HG02763 (cell line): ENCODE data around the gene SKIL.

Experiments used
- ATAC-seq: cut with Tn5 transposase; IDR thresholded peaks from one replicate; pipeline ENCODE4 v1.9.1; 2021; ENCODE audit warnings: mild to moderate bottlenecking, moderate library complexity; ENCODE audit not compliant: unreplicated experiment

SKIL gene

GRCh38 chr3:170431054-170431453 is 73.5 kb downstream of the SKIL start:
- no peak for ATAC-seq

GRCh38 chr3:170432416-170432815 is 74.9 kb downstream of the SKIL start:
- ATAC-seq, result no peak

- ATAC-seq, result no peak
Measured at GRCh38 chr3:170436697-170437096, 79.2 kb downstream of the SKIL start.

- no peak for ATAC-seq
Measured at GRCh38 chr3:170437176-170437575, 79.7 kb downstream of the SKIL start.

- ATAC-seq, result no peak
Measured at GRCh38 chr3:170437696-170438407, 80.3 kb downstream of the SKIL start.

GRCh38 chr3:170438836-170439235 is 81.3 kb downstream of the SKIL start:
- ATAC-seq, result no peak

GRCh38 chr3:170440344-170440743 is 82.8 kb downstream of the SKIL start:
- ATAC-seq, result no peak

GRCh38 chr3:170441412-170441811 is 83.9 kb downstream of the SKIL start:
- ATAC-seq, result no peak

GRCh38 chr3:170442947-170443346 is 85.4 kb downstream of the SKIL start:
- ATAC-seq, result no peak

- ATAC-seq, result no peak
Measured at GRCh38 chr3:170443457-170443856, 85.9 kb downstream of the SKIL start.
